Measurements from ENCODE around the gene ACTMAP.

- no peak for TF ChIP-seq CTCF (IDR thresholded peaks at IDR 0.05)
- TF ChIP-seq POLR2A (IDR thresholded peaks at IDR 0.05), result no peak
Measured at GRCh38 chr19:40763963-40764362, 13.7 kb upstream of the ACTMAP start.

Measured in heart left ventricle (tissue), 13 donors.